Measurements from ENCODE around the gene GSE1. TPM values are rescaled to one million over a fixed set of nuclear protein-coding genes. Genes with fewer than 3 reads are reported as not detected.

Gene GSE1
- total and polyA plus RNA-seq, 7 experiments from 2014 or later = 0.18 to 69.2 (median 11.3) TPM

GRCh38 chr16:85674418-85674755 is 61.3 kb downstream of the GSE1 start:
- peaks cover 6 to 29% (median 7%) of the 10 kb centered on the region in 5 donors for H3K36me3 Mint-ChIP-seq
- H3K36me3 ChIP-seq (ENCODE audit: control insufficient read depth in 2 of 3, insufficient read depth in 3 of 3, low read length in 3 of 3) = peaks cover 3 to 44% (median 8%) of the 10 kb centered on the region in 3 experiments
- no peaks in the 10 kb centered on the region for H3K27me3 ChIP-seq (ENCODE audit: control insufficient read depth in 2 of 2, insufficient read depth in 2 of 2, low read length in 2 of 2)
- H3K27ac Mint-ChIP-seq = peak overlapping the region in 1 of 9 donors; percentile 17
- no peaks in the 10 kb centered on the region for H3K4me1 ChIP-seq (ENCODE audit: control insufficient read depth in 2 of 2, insufficient read depth in 2 of 2, low read length in 2 of 2)
- intact Hi-C loops (cut with micrococcal nuclease) = no loop called here
- ChIA-PET CTCF (no interaction called here), POLR2A (interaction anchor here (0.6 kb wide), 1 partner anchor 22 kb away, joined by 3 read pairs; no protein-coding TSS in a partner anchor)
- no peak overlapping the region for H3K4me3 Mint-ChIP-seq
- no peaks in the 10 kb centered on the region for H3K9me3 ChIP-seq (ENCODE audit: control insufficient read depth in 2 of 3, low read length in 3 of 3)
- H3K27me3 Mint-ChIP-seq = no peaks in the 10 kb centered on the region
- H3K9me3 Mint-ChIP-seq = no peaks in the 10 kb centered on the region
- H3K4me3 ChIP-seq (ENCODE audit: low read length) = no peak overlapping the region
- peaks cover 0 to 11% (median 0%) of the 10 kb centered on the region in 7 donors for H3K4me1 Mint-ChIP-seq
- DNase-seq = no peak
- H3K27ac ChIP-seq (ENCODE audit: low read depth, low read length) = no peak overlapping the region
- no peak for ATAC-seq

DNA sequence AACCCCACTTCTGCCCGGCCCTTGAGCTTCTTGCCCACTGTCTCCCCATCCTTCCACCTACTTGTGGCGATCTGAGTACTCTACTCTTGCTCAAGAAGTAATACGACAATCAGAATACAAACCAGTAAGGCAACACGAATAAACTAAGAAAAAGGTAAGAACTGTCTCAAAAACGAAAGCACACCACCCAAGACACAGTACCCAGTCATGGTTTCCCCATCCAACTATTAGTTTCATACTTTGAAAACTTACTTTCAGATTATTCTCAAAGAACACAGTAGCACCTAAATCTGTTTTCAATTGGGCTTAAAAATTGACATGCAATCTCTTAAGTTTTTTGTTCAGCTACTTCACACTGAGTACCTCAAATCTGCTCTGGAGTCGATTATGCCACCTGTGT is 61.7 kb downstream of the GSE1 start:
- ATAC-seq = no peak
- H3K27ac ChIP-seq (ENCODE audit: low read depth, low read length) = no peak overlapping the region

GRCh38 chr16:85675251-85675874 is 62.2 kb downstream of the GSE1 start:
- H3K9me3 ChIP-seq (ENCODE audit: control insufficient read depth in 2 of 3, low read length in 3 of 3) = no peaks in the 10 kb centered on the region
- no peaks in the 10 kb centered on the region for H3K27me3 ChIP-seq (ENCODE audit: control insufficient read depth in 2 of 2, insufficient read depth in 2 of 2, low read length in 2 of 2)
- H3K4me3 Mint-ChIP-seq = no peak overlapping the region
- H3K4me1 Mint-ChIP-seq = peaks cover 0 to 13% (median 0%) of the 10 kb centered on the region in 7 donors
- H3K27me3 Mint-ChIP-seq = no peaks in the 10 kb centered on the region
- POLR2A ChIA-PET = interaction anchor here (0.6 kb wide), 2 partner anchors 23 to 125 kb away, joined by 3 read pairs; no protein-coding TSS in a partner anchor
- no peak for ATAC-seq
- H3K9me3 Mint-ChIP-seq = no peaks in the 10 kb centered on the region
- H3K36me3 Mint-ChIP-seq = peaks cover 3 to 19% (median 7%) of the 10 kb centered on the region in 5 donors
- no peak overlapping the region for H3K27ac ChIP-seq (ENCODE audit: low read depth, low read length)
- H3K36me3 ChIP-seq (ENCODE audit: control insufficient read depth in 2 of 3, insufficient read depth in 3 of 3, low read length in 3 of 3) = peaks cover 0 to 39% (median 0%) of the 10 kb centered on the region in 3 experiments
- CTCF ChIA-PET = interaction anchor here (1.2 kb wide), 1 partner anchor 42 kb away, joined by 4 read pairs; no protein-coding TSS in a partner anchor
- H3K27ac Mint-ChIP-seq = no peak overlapping the region
- intact Hi-C loops (cut with micrococcal nuclease) = loop anchor here in 1 of 2 donors (1.0 kb wide), 2 partner anchors 43 to 84 kb away; no protein-coding TSS in a partner anchor
- no peak overlapping the region for H3K4me3 ChIP-seq (ENCODE audit: low read length)
- DNase-seq = no peak
- H3K4me1 ChIP-seq (ENCODE audit: control insufficient read depth in 2 of 2, insufficient read depth in 2 of 2, low read length in 2 of 2) = no peaks in the 10 kb centered on the region

More for the DNA sequence above, 61.7 kb downstream of the GSE1 start:
- Mint-ChIP-seq H3K27me3 (no peaks in the 10 kb centered on the region), H3K4me1 (peaks cover 0 to 11% (median 0%) of the 10 kb centered on the region in 7 donors), H3K4me3 (no peak overlapping the region), H3K27ac (peak overlapping the region in 5 of 9 donors; percentile 17 to 73 (median 53)), H3K9me3 (no peaks in the 10 kb centered on the region), H3K36me3 (peaks cover 3 to 25% (median 7%) of the 10 kb centered on the region in 5 donors)
- Histone ChIP-seq H3K4me3 (ENCODE audit: low read length) (no peak overlapping the region), H3K27me3 (ENCODE audit: control insufficient read depth in 2 of 2, insufficient read depth in 2 of 2, low read length in 2 of 2) (no peaks in the 10 kb centered on the region), H3K36me3 (ENCODE audit: control insufficient read depth in 2 of 3, insufficient read depth in 3 of 3, low read length in 3 of 3) (peaks cover 3 to 40% (median 3%) of the 10 kb centered on the region in 3 experiments), H3K4me1 (ENCODE audit: control insufficient read depth in 2 of 2, insufficient read depth in 2 of 2, low read length in 2 of 2) (no peaks in the 10 kb centered on the region), H3K9me3 (ENCODE audit: control insufficient read depth in 2 of 3, low read length in 3 of 3) (no peaks in the 10 kb centered on the region)
- no peak for DNase-seq
- POLR2A ChIA-PET = interaction anchor here (0.6 kb wide), 1 partner anchor 23 kb away, joined by 3 read pairs; no protein-coding TSS in a partner anchor
- CTCF ChIA-PET = no interaction called here
- intact Hi-C loops (cut with micrococcal nuclease) = loop anchor here in 1 of 2 donors (1.0 kb wide), 2 partner anchors 43 to 84 kb away; no protein-coding TSS in a partner anchor

GRCh38 chr16:85676466-85676865 is 63.3 kb downstream of the GSE1 start:
- H3K27ac Mint-ChIP-seq = no peak overlapping the region

DNA sequence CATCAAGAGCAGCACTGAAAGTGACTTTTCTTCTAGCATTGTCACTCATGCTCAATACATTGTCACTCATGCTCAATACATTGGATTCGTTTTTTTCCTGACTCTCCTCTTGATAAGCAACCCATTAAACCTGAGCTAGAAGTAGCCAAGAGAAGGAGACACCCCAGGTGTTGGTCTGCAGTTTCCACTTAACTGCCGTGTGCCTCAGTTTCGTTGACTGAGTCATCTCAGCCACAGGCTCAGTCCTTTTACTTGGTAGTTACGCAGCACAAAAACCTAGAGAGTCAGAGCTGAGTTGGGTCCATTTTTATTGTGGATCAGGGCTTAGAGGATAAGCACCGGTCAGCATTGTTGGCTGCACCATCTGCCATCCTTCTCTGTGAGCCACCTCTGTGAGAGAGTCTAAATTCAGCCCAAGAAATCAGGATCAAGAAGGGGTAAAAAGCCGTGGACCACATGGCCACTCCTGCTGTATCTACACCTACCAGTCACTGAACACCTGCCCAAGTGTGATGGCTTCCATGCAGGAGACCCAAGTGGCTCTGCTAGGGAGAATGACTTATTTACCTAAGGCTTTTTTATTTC is 64.4 kb downstream of the GSE1 start:
- no peaks in the 10 kb centered on the region for H3K4me1 ChIP-seq (ENCODE audit: control insufficient read depth in 2 of 2, insufficient read depth in 2 of 2, low read length in 2 of 2)
- Mint-ChIP-seq H3K27ac (peak overlapping the region in 2 of 9 donors; percentile 26 to 60), H3K36me3 (peaks cover 3 to 17% (median 4%) of the 10 kb centered on the region in 5 donors), H3K9me3 (no peaks in the 10 kb centered on the region), H3K4me3 (no peak overlapping the region), H3K4me1 (peaks cover 0 to 22% (median 0%) of the 10 kb centered on the region in 7 donors), H3K27me3 (no peaks in the 10 kb centered on the region)
- intact Hi-C loops (cut with micrococcal nuclease) = no loop called here
- no peaks in the 10 kb centered on the region for H3K27me3 ChIP-seq (ENCODE audit: control insufficient read depth in 2 of 2, insufficient read depth in 2 of 2, low read length in 2 of 2)
- no peak overlapping the region for H3K27ac ChIP-seq (ENCODE audit: low read depth, low read length)
- ATAC-seq (no peak), DNase-seq (no peak)
- POLR2A ChIA-PET = no interaction called here
- peaks cover 0 to 21% (median 0%) of the 10 kb centered on the region in 3 experiments for H3K36me3 ChIP-seq (ENCODE audit: control insufficient read depth in 2 of 3, insufficient read depth in 3 of 3, low read length in 3 of 3)
- H3K4me3 ChIP-seq (ENCODE audit: low read length) = no peak overlapping the region
- H3K9me3 ChIP-seq (ENCODE audit: control insufficient read depth in 2 of 3, low read length in 3 of 3) = no peaks in the 10 kb centered on the region
- CTCF ChIA-PET = interaction anchor here (0.7 kb wide), 1 partner anchor 352 kb away, joined by 3 read pairs; no protein-coding TSS in a partner anchor

More at GRCh38 chr16:85676466-85676865, 63.3 kb downstream of the GSE1 start:
- no peak for DNase-seq
- Mint-ChIP-seq H3K4me3 (no peak overlapping the region), H3K27me3 (no peaks in the 10 kb centered on the region), H3K4me1 (peaks cover 0 to 22% (median 0%) of the 10 kb centered on the region in 7 donors), H3K9me3 (no peaks in the 10 kb centered on the region), H3K36me3 (peaks cover 3 to 16% (median 4%) of the 10 kb centered on the region in 5 donors)
- no peaks in the 10 kb centered on the region for H3K27me3 ChIP-seq (ENCODE audit: control insufficient read depth in 2 of 2, insufficient read depth in 2 of 2, low read length in 2 of 2)
- peaks cover 0 to 31% (median 0%) of the 10 kb centered on the region in 3 experiments for H3K36me3 ChIP-seq (ENCODE audit: control insufficient read depth in 2 of 3, insufficient read depth in 3 of 3, low read length in 3 of 3)
- POLR2A ChIA-PET = interaction anchor here (0.6 kb wide), 1 partner anchor 334 kb away, joined by 3 read pairs; no protein-coding TSS in a partner anchor
- CTCF ChIA-PET = interaction anchor here (1.2 kb wide), 1 partner anchor 41 kb away, joined by 4 read pairs; no protein-coding TSS in a partner anchor
- intact Hi-C loops (cut with micrococcal nuclease) = no loop called here
- no peak overlapping the region for H3K4me3 ChIP-seq (ENCODE audit: low read length)
- H3K4me1 ChIP-seq (ENCODE audit: control insufficient read depth in 2 of 2, insufficient read depth in 2 of 2, low read length in 2 of 2) = no peaks in the 10 kb centered on the region
- no peaks in the 10 kb centered on the region for H3K9me3 ChIP-seq (ENCODE audit: control insufficient read depth in 2 of 3, low read length in 3 of 3)
- H3K27ac ChIP-seq (ENCODE audit: low read depth, low read length) = no peak overlapping the region
- no peak for ATAC-seq

DNA sequence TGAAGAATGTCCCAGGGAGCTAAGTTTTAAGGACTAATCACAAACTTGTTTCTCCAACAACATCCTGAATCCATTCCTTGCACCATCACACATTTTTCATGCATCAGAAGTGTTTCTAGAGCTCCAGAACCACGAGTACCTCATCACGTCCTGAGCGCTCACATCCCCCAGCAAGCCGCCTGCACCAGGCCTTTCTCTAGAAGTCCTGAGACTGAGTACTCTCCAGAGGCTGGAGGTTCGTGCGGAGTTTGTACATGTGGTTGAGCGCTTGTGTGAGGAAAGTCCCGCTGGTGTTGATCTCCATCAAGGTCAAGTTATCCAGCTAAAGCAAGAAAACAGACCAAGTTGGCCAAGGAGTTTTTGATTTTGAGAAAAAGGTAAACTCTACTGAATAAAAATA is 64.9 kb downstream of the GSE1 start:
- Mint-ChIP-seq H3K27ac (no peak overlapping the region), H3K4me1 (peaks cover 0 to 22% (median 0%) of the 10 kb centered on the region in 7 donors), H3K36me3 (peaks cover 3 to 14% (median 4%) of the 10 kb centered on the region in 5 donors), H3K27me3 (no peaks in the 10 kb centered on the region), H3K9me3 (no peaks in the 10 kb centered on the region), H3K4me3 (no peak overlapping the region)
- Histone ChIP-seq H3K27me3 (ENCODE audit: control insufficient read depth in 2 of 2, insufficient read depth in 2 of 2, low read length in 2 of 2) (no peaks in the 10 kb centered on the region), H3K9me3 (ENCODE audit: control insufficient read depth in 2 of 3, low read length in 3 of 3) (no peaks in the 10 kb centered on the region), H3K36me3 (ENCODE audit: control insufficient read depth in 2 of 3, insufficient read depth in 3 of 3, low read length in 3 of 3) (peaks cover 0 to 15% (median 0%) of the 10 kb centered on the region in 3 experiments), H3K4me1 (ENCODE audit: control insufficient read depth in 2 of 2, insufficient read depth in 2 of 2, low read length in 2 of 2) (no peaks in the 10 kb centered on the region), H3K4me3 (ENCODE audit: low read length) (no peak overlapping the region), H3K27ac (ENCODE audit: low read depth, low read length) (no peak overlapping the region)
- ChIA-PET CTCF (no interaction called here), POLR2A (no interaction called here)
- ATAC-seq = no peak
- intact Hi-C loops (cut with micrococcal nuclease) = no loop called here
- no peak for DNase-seq
